Choroid plexus epithelial cell (primary cell): Measurements from ENCODE around the gene ACAA1.

ENCODE experiments used
- DNase-seq: peaks from one replicate; pipeline ENCODE4 v3.0.0-alpha.2; 2010; ENCODE audit warnings: low read depth
- H3K4me3 ChIP-seq: 2 replicates; pipeline ENCODE4 v1.5.1; 2011; ENCODE audit warnings: low read depth, mild to moderate bottlenecking, control low read depth, low read length, moderate library complexity
- TF ChIP-seq, protein P1 (sequence below): conservative IDR thresholded peaks from 2 replicates; pipeline ENCODE4 v1.5.1; 2011; ENCODE audit warnings: low read depth, mild to moderate bottlenecking, control low read depth, inconsistent platforms, low read length, moderate library complexity

Gene ACAA1

DNA sequence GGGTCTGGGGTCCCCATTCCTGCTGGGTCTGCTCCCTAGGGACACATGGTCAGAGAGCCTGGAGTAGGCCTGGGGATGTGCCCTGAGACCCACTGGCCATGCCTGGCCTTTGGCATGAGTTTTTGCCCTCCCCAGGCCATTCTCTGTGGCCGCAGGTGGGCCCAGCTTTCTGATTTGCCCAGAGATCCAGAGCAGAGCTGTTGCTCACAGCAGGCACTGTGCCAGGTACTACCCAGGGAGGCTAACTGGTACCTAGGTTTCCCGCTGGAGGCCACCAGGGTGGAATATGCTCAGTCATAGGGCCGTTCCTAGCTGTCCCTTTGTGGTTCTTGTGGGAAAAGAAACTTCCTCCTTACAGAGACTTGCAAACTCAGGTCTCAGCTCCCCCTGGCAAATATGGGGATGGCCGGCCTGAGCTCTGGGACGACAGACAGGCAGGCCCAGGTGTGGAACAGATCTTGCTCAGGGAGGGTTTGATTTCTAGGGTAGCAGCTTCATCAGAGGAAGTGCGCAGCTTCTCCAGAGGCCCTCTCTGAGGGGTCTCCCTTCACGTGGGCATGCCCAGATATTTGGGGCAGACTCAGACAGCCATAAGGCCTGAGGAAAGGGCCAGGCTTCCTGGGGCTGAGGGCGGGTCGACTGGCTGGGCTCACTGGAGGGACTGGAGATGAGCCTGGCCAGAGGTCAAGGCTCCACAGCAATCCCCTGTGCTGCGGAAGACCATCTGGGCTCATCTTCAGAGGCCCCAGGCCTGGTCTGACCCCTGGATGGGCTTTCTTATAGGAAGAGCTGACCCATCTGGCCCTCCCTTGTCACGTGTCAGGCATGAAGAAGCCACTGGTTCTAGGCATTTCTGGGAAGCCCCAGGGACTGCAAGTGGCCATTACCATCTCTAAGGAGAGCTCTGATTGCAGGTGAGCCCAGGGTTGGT lies 28.0 kb downstream of the ACAA1 start:
- no peak for DNase-seq
- TF ChIP-seq, protein P1, sequence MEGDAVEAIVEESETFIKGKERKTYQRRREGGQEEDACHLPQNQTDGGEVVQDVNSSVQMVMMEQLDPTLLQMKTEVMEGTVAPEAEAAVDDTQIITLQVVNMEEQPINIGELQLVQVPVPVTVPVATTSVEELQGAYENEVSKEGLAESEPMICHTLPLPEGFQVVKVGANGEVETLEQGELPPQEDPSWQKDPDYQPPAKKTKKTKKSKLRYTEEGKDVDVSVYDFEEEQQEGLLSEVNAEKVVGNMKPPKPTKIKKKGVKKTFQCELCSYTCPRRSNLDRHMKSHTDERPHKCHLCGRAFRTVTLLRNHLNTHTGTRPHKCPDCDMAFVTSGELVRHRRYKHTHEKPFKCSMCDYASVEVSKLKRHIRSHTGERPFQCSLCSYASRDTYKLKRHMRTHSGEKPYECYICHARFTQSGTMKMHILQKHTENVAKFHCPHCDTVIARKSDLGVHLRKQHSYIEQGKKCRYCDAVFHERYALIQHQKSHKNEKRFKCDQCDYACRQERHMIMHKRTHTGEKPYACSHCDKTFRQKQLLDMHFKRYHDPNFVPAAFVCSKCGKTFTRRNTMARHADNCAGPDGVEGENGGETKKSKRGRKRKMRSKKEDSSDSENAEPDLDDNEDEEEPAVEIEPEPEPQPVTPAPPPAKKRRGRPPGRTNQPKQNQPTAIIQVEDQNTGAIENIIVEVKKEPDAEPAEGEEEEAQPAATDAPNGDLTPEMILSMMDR, result no peak
- H3K4me3 ChIP-seq, result no peak overlapping the region

DNA sequence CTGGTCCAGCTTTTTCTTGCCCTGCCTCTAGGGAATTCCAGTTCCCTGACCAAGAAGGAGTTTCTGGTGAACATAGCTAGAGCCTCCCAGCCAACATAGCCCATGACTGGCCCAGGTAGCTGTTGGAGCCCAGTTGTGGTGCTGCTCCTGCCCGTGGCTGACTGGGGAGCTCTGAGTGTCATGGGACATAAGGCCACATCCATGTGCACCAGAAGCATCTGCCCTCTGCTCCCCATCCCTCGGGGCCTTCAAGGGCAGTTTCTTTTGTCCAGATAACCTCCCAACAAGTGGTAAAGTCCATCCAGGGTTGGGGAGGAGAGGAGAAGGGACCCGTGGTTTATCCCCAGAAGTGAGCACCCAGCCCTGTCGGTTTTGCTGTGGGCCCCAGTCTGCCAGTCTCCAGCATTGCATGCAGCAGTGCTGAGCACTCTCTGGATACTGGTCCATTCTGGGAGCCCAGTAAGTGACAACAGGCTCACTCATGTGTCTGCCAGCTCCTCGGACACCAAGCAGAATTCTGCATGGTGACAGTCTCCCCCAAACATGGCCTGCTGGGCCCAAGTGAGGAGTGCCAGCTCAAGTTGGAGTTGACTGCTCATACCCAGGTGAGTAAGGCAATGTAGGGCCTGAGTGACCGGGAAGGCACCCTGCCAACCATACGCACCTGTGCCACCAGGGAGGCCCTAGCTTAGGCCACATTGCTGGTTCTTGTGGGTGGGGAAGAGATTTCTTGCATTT lies 28.8 kb downstream of the ACAA1 start:
- TF ChIP-seq, protein P1, result no peak
- DNase-seq, result no peak
- no peak overlapping the region for H3K4me3 ChIP-seq

DNA sequence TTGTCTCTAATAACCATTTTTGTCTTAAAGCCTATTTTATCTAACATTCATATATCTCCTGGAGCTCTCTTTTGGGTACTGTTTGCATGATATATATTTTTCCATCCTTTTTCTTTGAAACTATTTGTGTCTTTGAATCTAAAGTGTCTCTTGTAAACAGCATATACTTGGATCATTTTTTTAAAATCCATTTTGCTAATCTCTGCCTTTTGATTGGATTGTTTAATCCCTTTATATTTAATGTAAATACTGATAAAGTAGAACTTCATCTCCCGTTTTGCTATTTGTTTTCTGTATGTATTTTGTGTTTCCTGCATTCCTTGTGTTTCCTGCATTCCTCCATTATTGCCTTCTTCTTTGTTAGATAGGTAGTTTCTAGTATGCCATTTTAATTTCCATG lies 31.4 kb downstream of the ACAA1 start:
- no peak for DNase-seq
- TF ChIP-seq, protein P1, result no peak
- no peak overlapping the region for H3K4me3 ChIP-seq

DNA sequence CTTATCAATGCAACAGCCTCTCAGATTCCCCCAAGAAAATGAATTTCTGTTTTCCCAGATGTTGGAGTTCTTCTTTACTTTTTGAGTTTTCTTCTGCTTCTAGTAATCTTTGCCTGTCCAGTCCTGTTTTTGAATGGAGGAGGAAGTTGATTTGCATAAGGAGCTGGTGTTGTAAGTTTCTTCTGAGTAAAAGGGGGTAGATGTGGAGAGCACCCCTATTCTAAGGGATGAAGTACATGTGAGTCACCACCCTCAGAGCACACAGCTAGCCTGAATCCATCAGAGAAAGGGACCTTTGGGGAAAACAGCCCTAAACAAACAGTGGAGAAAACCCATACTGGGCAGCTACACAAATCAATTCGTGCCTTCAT lies 34.5 kb downstream of the ACAA1 start:
- no peak overlapping the region for H3K4me3 ChIP-seq
- TF ChIP-seq, protein P1, result no peak
- DNase-seq, result no peak

DNA sequence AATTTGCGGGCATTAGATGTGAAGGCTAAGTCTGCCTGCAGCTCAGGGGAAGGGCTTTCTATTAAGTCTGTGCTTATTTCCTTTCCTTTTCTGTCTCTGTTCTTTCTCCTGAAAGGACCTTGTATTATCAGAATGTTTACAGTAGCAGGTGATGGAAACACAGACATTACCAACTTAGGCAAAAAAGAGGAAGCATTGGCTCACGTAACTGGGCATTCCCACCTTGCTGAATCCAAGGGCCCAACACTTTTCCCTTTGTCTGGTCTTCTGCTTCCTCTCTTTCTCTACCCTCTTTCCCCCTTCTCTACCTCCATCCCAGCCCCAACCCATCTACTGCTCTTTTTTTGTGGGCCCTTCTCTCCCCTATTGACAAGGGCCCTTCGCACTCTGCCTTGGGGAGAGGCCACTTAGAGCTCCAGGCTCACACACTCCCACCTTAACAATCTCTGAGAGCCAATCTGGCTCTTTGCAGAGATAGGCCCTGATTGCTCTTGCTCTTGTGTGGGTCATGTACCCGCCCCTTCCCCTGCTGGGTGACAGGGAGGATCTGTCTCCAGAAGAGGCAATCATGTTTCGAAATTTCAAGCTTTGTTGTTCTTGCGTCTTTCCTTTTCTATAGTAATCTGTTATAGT lies 35.0 kb downstream of the ACAA1 start:
- no peak for DNase-seq
- TF ChIP-seq, protein P1, result no peak
- H3K4me3 ChIP-seq, result no peak overlapping the region

DNA sequence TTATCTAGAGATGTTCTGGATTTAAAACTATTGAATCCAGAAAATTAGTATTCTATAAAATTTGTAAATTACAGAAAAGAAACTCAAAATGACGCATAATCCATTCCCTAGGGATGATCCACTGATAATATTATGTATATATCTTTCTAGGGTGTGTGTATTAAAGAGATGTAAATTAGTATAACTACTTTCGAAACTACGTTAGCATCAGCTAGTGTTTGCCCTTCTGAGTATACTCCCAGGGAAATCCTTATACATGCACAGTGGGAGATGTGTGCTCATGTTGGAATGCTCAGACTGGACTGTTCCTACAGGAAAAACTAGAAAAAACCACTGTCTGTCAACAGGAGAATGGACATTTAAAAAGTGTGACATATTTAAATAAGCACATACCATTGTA lies 36.4 kb downstream of the ACAA1 start:
- TF ChIP-seq, protein P1, result no peak
- H3K4me3 ChIP-seq, result no peak overlapping the region
- DNase-seq, result no peak
